GM19467 (cell line): ENCODE measurements around the gene SH3BP5L.

ENCODE experiments used
- ATAC-seq: cut with Tn5 transposase; IDR thresholded peaks from one replicate; pipeline ENCODE4 v1.9.1; 2021; ENCODE audit warnings: mild to moderate bottlenecking, moderate library complexity; ENCODE audit not compliant: unreplicated experiment

SH3BP5L gene

DNA sequence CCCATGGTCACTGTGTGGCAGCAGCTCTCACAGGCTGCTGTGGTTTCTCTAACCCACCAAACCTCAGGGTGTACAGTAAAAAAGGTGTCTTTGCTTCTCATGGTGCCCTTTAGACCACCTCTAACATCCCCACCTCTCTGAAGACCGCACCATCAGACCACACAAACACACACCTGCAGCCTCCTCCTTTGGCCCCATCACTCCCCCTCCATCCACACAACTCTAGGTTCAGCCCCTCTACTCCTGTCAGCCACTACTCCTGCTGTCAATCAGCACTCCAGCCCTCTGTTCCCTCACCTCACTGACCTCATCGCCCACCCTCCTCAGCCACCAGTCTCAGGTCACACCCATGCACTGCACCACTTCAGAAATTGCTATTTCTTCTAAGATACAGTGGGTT, 25.7 kb upstream of the SH3BP5L start:
- no peak for ATAC-seq

DNA sequence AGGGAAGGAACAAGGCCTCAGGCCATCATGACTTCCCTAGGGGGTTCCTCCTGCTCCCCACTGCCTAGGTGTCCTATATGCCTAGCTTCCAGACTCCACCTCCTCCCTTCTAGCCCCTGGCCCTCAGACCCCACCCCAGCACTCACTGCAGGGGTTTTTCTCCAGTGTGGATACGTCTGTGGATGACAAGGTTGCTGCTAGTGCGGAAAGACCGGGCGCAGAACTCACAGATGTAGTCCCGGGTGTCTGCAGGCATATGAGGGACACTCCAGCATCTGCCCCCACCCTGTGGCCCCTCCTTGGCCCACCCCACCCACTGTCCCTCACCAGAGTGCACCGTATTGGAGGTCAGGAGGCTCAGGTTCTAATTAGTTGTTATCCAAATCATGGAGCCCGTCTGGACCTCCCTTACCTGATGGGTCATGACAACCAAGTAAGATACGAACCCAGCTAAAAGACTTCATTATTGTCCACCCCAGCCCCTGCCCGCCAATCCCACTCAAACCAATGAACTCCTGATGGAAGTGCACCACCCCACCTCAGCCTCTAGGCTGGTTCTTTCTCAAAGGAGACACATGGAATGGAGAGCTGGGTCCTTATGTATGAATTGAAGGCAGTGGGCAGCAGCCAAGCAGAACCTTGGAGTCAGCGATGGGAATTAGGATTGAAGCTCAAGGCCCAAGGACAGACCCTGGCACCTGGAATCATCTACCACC, 25.0 kb upstream of the SH3BP5L start:
- no peak for ATAC-seq

DNA sequence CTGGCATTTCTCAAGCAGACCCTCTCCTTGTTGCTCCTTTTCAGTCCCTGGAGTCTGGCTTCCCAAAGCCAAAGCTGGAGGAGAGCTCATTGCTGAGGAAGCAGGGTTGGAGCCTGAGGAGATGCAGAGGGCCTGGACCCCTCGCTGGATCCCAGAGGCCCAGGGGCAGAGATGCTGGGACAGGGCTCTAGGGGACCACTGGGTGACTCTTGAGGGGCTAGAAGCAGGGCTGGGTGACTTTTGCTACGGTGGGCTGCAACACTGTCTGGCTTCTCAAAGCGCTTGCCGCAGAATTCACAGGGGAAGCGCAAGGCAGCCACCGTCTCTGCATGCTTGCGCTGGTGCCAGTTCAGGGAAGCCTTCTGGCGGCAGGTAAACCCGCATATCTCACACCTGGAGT, 24.4 kb upstream of the SH3BP5L start:
- no peak for ATAC-seq

DNA sequence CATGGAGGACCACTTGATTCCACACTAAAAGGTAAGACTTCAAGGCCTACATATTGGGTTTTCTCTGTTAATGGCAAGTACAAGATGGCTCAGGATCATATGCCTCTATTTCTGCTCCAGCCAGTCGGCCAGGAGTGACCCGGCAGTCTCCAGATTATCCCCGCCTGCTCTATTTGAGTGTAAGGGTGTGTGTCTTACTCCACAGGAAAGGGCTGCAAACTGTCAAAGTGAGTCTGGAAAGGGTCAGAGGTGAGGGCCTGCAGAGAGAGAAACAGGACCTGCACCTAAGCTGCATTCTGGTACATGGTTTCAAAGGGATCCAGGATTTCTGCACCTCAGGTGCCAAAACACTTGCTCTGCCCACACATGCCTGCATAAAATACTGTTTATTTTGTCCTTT, 23.9 kb upstream of the SH3BP5L start:
- no peak for ATAC-seq

DNA sequence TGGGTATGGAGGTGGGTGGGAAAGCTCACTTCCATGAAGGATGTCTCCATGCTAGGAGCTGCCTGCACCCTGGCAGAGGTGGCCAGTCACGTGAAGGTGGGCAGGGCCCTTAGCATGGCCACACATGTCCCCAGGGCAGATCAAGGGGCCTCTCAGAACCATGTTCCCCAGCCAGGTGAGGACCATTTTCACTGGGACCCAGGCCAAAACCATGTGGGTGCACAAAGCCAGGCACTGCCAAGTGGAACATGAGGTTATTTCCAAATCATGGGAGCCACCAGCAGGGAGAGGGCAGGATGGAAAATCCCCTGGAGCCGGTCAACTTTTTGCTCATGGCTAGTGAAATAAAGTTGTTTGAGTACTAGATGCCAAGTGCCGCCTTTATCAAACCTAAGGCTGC, 23.4 kb upstream of the SH3BP5L start:
- ATAC-seq: no peak

DNA sequence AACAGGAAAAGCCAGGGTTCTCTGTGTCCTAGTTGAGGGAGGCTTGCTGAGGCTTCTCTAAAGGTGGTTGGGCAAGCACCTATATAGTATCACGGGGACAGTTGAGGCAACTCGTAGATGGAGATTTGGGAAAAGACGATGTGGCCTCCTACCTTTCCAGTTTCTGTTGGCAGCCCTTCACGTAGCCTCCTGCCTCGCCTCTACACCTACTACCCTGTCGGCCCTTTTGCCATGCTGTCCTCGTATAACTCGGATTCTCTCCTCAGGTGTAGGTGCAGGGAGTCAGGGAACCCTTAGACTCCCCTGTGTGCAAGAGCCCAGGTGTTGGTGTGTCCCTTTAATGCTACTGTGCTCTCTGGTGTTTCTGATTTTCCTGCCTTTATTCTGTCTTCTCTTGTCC, 22.9 kb upstream of the SH3BP5L start:
- ATAC-seq: no peak

DNA sequence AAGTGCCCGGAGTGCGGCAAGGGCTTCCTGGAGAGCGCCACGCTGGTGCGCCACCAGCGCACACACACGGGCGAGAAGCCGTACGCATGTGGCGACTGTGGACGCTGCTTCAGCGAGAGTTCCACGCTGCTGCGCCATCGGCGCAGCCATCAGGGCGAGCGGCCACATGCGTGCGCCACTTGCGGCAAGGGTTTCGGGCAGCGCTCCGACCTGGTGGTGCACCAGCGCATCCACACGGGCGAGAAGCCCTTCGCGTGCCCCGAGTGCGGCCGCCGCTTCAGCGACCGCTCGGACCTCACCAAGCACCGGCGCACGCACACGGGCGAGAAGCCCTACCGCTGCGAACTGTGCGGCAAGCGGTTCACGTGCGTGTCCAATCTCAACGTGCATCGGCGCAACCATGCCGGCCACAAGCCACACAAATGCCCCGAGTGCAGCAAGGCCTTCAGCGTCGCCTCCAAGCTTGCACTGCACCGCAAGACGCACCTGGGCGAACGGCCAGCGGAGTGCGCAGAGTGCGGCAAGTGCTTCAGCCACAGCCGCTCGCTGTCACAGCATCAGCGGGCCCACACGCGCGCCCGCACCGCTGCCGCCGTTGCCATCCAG, 22.3 kb upstream of the SH3BP5L start:
- no peak for ATAC-seq

DNA sequence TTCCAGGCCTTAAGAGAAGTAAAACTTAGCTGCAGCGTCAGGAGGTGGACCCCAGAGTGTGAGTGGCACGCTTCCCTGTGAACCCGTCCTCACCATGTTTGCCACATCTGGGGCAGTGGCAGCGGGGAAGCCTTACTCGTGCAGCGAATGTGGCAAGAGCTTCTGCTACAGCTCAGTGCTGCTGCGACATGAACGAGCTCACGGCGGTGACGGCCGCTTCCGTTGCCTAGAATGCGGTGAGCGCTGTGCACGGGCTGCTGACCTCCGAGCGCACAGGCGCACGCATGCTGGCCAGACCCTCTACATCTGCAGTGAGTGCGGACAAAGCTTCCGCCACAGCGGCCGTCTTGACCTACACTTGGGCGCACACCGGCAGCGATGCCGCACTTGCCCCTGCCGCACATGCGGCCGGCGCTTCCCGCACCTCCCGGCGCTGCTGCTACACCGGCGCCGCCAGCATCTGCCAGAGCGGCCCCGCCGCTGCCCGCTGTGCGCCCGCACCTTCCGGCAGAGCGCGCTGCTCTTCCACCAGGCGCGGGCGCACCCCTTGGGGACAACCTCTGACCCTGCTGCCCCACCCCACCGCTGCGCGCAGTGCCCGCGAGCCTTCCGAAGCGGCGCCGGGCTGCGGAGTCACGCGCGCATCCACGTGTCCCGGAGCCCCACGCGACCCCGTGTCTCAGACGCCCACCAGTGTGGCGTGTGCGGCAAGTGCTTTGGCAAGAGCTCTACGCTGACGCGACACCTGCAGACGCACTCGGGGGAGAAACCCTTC, 21.7 kb upstream of the SH3BP5L start:
- ATAC-seq: no peak

DNA sequence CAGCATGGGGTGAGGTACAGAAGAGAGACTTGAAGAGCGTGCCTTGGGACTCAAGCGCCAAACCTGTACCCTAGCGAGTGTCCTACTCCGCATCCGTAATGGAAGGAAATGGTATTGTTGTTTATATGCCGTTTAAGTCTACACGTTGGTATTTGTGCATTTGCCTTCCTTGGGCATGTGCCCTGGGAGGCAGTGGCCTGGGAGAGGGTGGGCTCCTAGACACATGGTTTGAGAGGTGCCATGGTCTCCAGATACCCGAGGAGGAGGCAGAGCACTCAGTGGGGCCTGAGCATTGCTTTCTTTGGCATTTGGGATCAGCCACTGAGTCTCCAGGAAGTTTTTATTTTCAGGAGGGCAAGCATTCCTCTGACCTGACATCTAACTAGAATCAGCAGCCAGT, 18.8 kb upstream of the SH3BP5L start:
- ATAC-seq: no peak

DNA sequence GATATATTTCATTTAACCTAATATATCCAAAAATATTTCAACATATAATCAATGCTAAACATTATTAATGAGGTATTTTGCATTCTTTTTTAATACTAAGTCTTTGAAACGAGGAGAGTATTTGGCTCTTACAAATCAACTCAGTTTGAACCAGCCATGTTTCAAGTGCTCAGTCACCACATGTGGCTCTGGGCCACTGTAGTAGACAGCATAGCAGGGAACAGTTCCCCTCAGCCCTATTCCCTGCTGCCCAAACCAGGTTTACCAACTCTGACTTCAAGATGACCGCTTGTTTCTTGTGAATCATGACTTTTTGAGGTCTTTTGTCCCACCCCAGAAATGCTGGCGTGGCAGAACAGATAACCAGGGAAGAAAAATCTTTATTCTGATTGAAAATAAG, 18.0 kb upstream of the SH3BP5L start:
- ATAC-seq: no peak

DNA sequence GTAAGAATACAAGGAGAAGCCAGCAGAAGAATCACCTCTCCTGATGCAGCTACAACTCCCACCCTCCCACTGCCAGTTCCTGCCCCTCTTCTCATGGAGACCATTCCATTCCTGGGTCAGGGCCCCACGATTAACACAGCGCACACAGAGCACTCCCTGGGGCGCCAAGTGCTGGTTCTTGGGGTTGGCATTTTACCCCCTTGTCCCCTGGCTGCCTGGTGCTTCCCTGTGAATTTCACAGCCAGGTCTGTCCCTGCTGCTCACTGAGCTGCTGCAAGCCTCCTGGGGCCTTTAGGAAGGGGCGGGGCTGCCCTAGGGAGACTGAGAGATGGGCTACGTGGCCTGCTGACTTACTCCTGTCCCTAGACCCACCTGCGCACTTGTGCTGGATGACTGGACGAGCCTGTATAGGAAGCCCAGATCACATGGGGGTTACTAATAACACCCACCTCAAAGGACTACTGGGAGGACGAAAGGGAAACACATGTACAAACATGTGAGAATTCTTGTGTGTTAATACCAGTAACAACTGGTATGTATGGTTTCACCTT, 17.1 kb upstream of the SH3BP5L start:
- no peak for ATAC-seq

DNA sequence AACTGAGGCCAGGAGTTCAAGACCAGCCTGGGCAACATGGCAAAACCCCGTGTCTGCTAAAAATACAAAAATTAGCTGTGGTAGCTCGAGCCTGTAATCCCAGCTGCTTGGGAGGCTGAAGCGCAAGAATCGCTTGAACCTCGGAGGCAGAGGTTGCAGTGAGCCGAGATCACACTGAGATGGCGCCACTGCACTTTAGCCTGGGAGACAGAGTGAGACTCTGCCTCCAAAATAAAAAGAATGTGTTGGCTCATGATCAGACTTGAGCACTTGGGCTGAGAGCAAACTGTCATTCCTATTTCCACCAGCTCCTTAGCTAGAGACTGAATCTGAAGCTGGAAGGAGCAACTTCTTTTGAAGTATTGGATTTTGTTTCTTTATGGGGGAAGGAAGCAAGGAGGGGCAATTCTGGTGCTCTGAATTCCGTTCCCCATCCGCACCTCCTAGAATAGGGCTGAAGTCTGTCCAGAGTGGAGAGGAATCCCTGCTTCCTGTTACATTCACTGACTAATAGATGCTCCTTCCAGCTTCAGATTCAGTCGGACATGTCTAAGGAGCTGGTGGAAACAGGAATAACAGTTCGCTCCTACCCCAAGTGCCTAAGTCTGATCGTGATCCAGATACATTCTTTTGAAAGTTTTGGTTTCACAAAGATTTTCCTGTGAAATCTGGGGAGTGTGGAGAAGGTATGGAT, 16.1 kb upstream of the SH3BP5L start:
- no peak for ATAC-seq

DNA sequence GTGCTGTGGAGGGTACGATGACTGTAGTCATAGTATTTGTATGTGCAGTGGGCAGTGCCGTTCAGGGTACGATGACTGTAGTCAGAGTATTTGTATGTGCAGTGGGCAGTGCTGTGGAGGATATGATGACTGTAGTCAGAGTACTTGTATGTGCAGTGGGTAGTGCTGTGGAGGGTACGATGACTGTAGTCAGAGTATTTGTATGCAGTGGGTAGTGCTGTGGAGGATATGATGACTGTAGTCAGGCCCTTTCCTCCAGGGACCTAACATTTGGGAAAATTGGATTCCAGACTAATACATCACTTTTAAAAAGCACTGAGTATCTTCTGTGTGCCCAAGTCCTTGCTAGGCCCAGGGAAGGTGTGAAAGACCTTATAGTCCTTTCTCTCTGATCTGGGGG, 15.2 kb upstream of the SH3BP5L start:
- ATAC-seq: no peak

DNA sequence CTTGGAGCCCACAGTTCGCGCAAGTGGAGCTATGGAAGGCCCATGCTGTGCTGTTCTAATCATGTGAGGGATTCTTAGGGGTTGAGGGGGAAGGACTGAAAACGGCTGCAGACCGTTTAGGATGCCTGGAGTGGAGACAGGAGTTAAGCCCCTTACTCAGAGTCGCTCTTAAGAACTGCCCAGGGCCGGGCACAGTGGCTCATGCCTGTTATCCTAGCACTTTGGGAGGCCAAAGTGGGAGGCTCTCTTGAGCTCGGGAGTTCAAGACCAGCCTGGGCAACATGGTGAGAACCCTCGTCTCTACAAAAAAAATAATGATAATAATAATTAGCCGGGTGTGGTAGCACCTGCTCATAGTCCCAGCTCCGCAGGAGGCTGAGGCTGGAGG, 13.4 kb upstream of the SH3BP5L start:
- no peak for ATAC-seq

DNA sequence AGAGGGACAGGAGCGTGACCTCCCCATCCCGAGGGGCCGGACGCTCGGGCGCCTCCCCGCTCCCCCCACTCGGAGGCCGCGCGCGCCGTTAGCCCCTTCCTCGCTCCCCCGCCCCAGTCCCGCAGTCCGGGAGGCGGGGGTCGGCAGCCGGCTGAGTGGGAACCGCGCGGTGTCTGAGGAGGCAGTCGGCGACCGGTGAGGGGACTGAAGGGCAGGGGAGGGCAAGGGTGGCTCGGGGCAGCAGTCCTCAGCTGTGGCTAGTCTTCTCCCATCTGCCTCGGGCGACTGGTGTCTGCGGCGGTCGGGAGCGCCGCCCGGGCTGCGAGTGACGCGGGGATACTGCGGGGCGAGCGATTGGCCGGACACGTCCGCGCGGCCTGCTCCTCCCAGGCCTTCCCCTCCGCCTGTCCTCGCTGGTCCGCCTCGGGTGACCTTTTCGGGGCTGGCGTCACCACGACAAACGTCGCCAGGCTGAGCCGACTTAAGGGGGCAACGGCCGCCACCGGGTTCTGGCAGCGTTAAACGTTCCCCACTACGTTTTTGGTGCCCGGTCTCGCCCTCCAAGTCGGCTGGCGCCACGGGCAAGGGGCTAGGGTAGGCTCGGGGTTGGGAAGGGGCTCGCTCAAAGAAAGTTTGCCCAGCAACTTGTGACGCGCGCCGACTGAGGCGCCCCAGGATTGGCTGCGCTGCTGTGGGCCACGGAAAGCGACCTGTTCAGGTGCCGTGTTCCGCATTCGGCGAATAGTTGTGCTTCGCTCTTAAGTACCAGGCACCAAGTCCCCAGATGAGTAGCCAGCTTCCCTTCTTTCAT, 12.8 kb upstream of the SH3BP5L start:
- ATAC-seq: peak; percentile 65

DNA sequence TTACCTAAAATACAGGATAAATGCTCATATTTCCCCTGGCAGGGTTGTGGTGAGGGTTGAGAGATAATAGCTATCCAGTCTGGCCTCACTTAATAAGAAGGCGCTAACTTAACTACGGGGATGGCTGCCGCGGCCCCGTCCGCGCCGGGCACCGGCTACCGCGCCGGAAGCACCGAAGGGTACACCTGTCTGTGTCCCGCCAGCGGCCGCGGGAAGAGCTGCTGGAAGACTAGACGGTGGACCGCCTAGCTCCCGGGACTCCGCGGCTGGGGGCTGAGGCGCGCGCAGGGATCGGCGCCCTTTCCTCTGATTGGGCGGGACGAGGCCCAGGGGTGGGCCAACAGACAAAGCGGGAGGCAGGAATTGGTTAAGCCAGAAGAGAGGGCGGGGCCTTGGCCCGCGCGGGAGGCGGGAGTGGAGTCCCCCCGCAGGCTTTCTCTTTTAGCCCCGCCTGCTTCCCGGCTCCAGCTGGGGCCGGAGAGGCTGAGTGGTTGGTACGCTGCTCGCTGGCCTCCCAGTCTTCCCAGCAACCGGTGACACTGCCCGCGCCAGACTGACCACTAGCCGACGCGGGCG, 12.2 kb upstream of the SH3BP5L start, which contains the start of gene ZNF672:
TSS of gene ZNF672 (plus strand) at position 444 of the 576 bp plus-strand sequence. CDS start 9,051 bp downstream, outside the sequence.
- ATAC-seq: peak; percentile 83

DNA sequence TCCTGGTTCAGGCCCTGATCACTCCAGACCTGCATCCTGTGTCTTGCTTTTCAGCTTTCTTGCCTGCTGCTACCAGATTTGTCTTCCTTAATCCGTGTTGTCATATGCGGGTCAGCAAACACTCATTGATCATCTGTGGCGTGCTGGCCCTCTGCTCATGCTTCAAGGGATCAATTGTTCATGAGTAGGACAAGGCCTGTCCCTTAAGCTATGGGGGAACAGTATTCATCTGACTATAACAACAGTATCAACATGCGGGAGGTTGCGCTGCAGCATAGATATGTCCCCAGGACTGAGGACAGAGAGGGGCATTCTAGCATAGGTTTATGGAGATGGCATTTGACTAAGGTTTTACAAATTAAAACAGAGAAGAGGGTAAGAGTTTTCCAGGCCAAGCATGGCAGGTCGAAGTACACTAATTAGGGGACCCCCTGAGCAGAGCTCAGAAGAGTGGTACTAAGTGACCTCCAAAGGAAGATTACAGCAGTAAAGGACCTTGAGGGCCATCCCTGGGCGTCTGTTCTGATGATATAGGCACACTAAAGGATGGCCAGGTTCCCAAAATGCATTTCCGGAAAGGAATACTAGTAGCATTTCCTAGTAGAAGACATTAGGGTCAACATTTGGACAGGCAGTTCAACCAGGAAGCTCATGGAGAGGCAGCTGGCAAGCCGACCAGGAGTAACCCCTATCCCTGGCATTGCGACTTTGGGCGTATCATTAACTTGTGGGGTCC, 11.5 kb upstream of the SH3BP5L start:
- no peak for ATAC-seq

DNA sequence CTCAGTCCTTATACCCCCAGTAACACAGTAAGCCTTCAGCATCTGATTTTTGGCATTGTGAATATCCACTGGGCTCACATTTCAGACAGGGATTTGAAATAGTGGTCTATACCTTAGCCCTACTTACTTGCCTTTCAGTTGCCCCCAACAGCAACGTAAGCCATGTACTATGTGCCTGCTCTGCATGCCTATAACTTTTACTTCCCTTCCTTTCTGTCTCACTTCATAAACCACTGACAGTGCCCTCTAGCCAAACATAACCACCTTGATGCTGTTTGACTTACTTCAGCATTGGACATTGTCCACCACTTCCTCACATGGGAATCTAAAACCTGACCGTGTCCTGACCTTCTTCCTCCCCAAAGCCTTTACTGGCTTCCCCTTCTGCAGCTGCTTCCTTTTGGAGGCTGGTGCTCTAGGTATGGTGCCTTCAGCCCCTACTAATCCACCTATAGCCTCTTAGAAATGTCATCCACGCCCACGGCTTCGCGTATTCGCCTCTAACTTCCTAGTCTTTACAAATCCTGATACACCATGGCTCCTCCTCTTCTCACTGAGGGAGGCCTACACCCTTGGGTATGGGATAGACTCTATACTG, 8.7 kb upstream of the SH3BP5L start:
- ATAC-seq: no peak

DNA sequence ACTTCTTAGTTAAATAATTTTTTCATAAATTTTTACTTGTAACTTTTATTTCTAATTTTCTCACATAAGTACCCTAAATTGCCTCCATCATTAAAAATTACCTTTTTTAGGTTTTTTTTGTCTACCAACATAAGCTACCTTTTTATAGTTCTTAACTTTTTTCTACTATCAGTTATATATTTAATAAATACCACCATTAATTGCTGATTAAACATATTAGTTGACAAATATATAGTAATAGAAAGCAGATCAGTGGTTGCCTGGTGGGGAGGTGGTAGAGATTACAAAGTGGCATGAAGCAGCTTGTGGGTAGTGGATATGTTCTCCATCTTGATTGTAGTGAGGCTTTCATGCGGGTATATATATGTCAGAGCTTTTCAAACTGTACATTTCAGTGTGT, 6.1 kb upstream of the SH3BP5L start:
- ATAC-seq: no peak
